ENCODE data around the gene BORCS5. TPM values are rescaled to one million over a fixed set of nuclear protein-coding genes. Genes with fewer than 3 reads are reported as not detected.

BORCS5 gene
- total RNA-seq, 1 donor from 2014 or later = 22.7 TPM

DNA sequence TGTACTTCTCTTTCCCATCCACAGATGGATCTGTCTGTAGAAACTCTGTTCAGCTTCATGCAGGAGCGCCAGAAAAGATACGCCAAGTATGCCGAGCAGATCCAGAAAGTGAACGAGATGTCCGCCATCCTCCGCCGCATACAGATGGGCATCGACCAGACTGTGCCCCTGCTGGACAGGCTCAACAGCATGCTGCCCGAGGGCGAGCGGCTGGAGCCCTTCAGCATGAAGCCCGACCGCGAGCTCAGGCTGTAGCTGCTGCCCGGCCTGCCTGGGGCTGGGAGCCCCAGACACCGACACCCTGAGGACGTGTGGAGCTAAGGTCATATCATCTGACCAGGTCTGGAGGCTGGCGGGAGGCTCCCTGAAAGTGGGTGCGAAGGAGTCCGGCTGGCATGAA, 108.6 kb downstream of the BORCS5 start:
- H3K27ac Mint-ChIP-seq = peak overlapping the region; percentile 18
- no peak overlapping the region for H3K4me3 Mint-ChIP-seq
- H3K4me1 Mint-ChIP-seq = peaks cover 10% of the 10 kb centered on the region
- H3K36me3 Mint-ChIP-seq (ENCODE audit: low read depth) = peaks cover 69% of the 10 kb centered on the region
- no peaks in the 10 kb centered on the region for H3K27me3 Mint-ChIP-seq
- DNase-seq = no peak
- intact Hi-C loops (cut with micrococcal nuclease) = no loop called here
- ChIA-PET CTCF (no interaction called here), POLR2A (no interaction called here)
- TF ChIP-seq, protein P1, sequence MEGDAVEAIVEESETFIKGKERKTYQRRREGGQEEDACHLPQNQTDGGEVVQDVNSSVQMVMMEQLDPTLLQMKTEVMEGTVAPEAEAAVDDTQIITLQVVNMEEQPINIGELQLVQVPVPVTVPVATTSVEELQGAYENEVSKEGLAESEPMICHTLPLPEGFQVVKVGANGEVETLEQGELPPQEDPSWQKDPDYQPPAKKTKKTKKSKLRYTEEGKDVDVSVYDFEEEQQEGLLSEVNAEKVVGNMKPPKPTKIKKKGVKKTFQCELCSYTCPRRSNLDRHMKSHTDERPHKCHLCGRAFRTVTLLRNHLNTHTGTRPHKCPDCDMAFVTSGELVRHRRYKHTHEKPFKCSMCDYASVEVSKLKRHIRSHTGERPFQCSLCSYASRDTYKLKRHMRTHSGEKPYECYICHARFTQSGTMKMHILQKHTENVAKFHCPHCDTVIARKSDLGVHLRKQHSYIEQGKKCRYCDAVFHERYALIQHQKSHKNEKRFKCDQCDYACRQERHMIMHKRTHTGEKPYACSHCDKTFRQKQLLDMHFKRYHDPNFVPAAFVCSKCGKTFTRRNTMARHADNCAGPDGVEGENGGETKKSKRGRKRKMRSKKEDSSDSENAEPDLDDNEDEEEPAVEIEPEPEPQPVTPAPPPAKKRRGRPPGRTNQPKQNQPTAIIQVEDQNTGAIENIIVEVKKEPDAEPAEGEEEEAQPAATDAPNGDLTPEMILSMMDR (IDR thresholded peaks at IDR 0.05) = no peak
- ATAC-seq (ENCODE audit: low read depth) = no peak
- no peaks in the 10 kb centered on the region for H3K9me3 Mint-ChIP-seq

DNA sequence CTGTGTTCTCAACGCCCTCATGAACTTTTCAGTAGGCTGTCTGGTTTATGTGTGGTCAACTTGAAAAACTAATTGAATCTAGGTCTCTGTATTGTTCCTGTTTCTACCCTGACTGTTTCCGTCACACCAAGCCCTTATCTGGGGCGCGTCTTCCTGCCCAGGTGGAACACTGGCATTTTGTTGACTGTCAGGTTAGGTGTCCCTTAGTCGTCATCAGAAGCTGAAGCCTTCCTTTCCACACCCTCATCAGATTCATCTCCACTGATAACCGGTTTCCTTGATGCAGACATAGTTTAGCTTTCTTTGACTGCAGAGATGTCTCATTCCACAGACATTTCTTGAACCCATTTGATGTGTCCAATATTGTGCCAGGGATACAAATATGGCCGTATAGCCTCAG, 109.3 kb downstream of the BORCS5 start:
- intact Hi-C loops (cut with micrococcal nuclease) = no loop called here
- H3K4me1 Mint-ChIP-seq = peaks cover 16% of the 10 kb centered on the region
- H3K4me3 Mint-ChIP-seq = no peak overlapping the region
- DNase-seq (no peak), ATAC-seq (ENCODE audit: low read depth) (no peak)
- ChIA-PET CTCF (interaction anchor here (1.1 kb wide), 1 partner anchor 271 kb away, joined by 4 read pairs; no protein-coding TSS in a partner anchor), POLR2A (no interaction called here)
- TF ChIP-seq, protein P1 (IDR thresholded peaks at IDR 0.05) = no peak
- no peaks in the 10 kb centered on the region for H3K27me3 Mint-ChIP-seq
- no peak overlapping the region for H3K27ac Mint-ChIP-seq
- peaks cover 76% of the 10 kb centered on the region for H3K36me3 Mint-ChIP-seq (ENCODE audit: low read depth)
- no peaks in the 10 kb centered on the region for H3K9me3 Mint-ChIP-seq

GRCh38 chr12:12467264-12467663, 110.4 kb downstream of the BORCS5 start:
- Mint-ChIP-seq H3K9me3 (no peaks in the 10 kb centered on the region), H3K27ac (no peak overlapping the region), H3K36me3 (ENCODE audit: low read depth) (peaks cover 76% of the 10 kb centered on the region), H3K4me3 (no peak overlapping the region), H3K27me3 (no peaks in the 10 kb centered on the region), H3K4me1 (peaks cover 22% of the 10 kb centered on the region)
- DNase-seq (no peak), ATAC-seq (ENCODE audit: low read depth) (no peak)
- intact Hi-C loops (cut with micrococcal nuclease) = no loop called here
- ChIA-PET POLR2A (no interaction called here), CTCF (no interaction called here)
- TF ChIP-seq, protein P1 (IDR thresholded peaks at IDR 0.05) = no peak

DNA sequence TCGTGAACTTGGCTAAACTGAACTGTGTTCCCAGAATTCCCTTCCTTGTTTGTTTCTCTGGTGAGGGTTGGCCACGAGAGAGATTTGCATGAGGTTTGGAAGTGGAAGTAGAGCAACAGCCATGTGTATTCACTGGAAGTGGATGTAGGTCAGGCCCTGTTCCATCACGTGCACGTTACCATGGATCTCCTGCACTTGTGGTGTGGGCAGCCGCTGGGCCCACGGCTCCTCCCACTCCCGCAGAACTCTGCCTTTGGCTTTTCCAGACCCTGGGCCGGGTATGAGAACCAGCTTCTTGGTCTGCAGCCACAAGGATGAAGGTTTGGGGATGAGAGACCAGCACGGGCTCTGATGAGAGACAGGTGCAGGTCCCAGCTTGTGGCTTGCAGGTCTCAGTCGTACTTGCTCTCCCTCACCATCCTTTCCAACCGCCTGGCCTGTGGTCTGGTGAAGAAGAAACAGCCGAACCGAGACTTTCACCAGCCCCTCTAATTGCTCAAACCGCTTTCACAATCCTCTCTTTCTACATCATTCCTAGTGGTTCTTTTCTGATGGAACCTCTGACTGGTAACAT, 110.9 kb downstream of the BORCS5 start:
- CTCF ChIA-PET = no interaction called here
- intact Hi-C loops (cut with micrococcal nuclease) = no loop called here
- ATAC-seq (ENCODE audit: low read depth) (no peak), DNase-seq (no peak)
- Mint-ChIP-seq H3K4me1 (peaks cover 22% of the 10 kb centered on the region), H3K27ac (no peak overlapping the region), H3K9me3 (no peaks in the 10 kb centered on the region), H3K4me3 (no peak overlapping the region), H3K27me3 (no peaks in the 10 kb centered on the region), H3K36me3 (ENCODE audit: low read depth) (peaks cover 76% of the 10 kb centered on the region)
- POLR2A ChIA-PET = no interaction called here
- TF ChIP-seq, protein P1 (IDR thresholded peaks at IDR 0.05) = no peak

- no peak overlapping the region for H3K27ac Mint-ChIP-seq
- H3K36me3 Mint-ChIP-seq (ENCODE audit: low read depth) = peaks cover 78% of the 10 kb centered on the region
- peaks cover 22% of the 10 kb centered on the region for H3K4me1 Mint-ChIP-seq
- H3K4me3 Mint-ChIP-seq = no peak overlapping the region
- ATAC-seq (ENCODE audit: low read depth) (no peak), DNase-seq (no peak)
- POLR2A ChIA-PET = no interaction called here
- H3K27me3 Mint-ChIP-seq = no peaks in the 10 kb centered on the region
- CTCF ChIA-PET = no interaction called here
- H3K9me3 Mint-ChIP-seq = no peaks in the 10 kb centered on the region
- TF ChIP-seq, protein P1 (IDR thresholded peaks at IDR 0.05) = no peak
- intact Hi-C loops (cut with micrococcal nuclease) = no loop called here
These were observed 111.7 kb downstream of the BORCS5 start for GRCh38 chr12:12468575-12468974.
